ENCODE results near the gene GADD45A. TPM values are rescaled to one million over a fixed set of nuclear protein-coding genes. Genes with fewer than 3 reads are reported as not detected.
"Not testable (repeated sequence)": the region's sequence is repeated elsewhere in the genome, so short reads cannot be mapped to it uniquely, and the experiment has no call there.

Gene GADD45A
- total RNA-seq, 2 experiments from 2014 or later = 30.2 to 33.7 TPM

DNA sequence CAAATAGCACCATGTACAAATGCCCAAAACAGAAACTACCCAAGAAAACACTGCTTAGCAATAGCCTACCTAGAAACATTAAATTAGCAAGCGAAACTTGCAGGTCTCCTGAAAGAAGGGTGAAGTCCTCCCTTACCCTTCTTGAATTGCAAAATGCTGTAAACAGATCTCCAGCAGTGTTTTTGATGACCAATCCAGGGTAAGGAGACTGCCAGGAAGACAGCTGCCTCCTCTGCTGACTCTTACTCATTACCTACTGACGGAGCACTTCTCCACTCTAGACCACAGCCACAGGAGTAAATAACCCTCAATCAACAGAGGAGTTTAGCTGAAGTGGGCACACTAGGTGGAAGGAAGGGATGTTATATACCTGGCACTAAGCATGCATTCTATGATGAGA, 32.2 kb upstream of the GADD45A start:
- DNase-seq (no peak), ATAC-seq (no peak)
- Mint-ChIP-seq H3K27ac (no peak overlapping the region), H3K4me1 (peaks cover 7% of the 10 kb centered on the region), H3K36me3 (no peaks in the 10 kb centered on the region), H3K27me3 (peaks cover 17% of the 10 kb centered on the region), H3K9me3 (ENCODE audit: low read depth) (no peaks in the 10 kb centered on the region), H3K4me3 (no peak overlapping the region)
- CTCF ChIA-PET = no interaction called here

- CTCF ChIA-PET = no interaction called here
- H3K27me3 Mint-ChIP-seq = peaks cover 22% of the 10 kb centered on the region
- DNase-seq (no peak), ATAC-seq (no peak)
- no peak overlapping the region for H3K27ac Mint-ChIP-seq
- H3K4me1 Mint-ChIP-seq = peaks cover 7% of the 10 kb centered on the region
- H3K4me3 Mint-ChIP-seq = no peak overlapping the region
- no peaks in the 10 kb centered on the region for H3K9me3 Mint-ChIP-seq (ENCODE audit: low read depth)
- H3K36me3 Mint-ChIP-seq = no peaks in the 10 kb centered on the region
Observed at GRCh38 chr1:67653304-67653703, 31.7 kb upstream of the GADD45A start.

DNA sequence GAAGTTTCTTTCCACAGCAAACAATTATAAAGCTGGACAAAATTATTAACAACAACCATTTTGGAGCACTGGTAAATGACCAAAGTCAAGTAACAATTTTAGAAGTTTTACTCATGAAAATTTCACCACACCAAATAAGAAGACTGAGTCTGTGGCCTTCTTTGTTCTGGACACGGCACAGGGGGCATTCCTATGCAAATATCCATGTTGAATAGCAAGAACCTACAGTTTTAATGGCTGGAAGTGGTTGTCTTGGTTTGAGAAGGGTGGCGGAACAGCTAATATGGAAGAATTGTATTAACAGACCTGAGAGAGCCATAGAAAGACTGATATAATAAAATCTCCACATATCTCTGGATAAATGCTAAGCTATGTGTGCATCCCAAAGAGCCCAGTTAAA, 29.4 kb upstream of the GADD45A start:
- Mint-ChIP-seq H3K4me1 (peaks cover 7% of the 10 kb centered on the region), H3K27ac (no peak overlapping the region), H3K27me3 (peaks cover 38% of the 10 kb centered on the region), H3K9me3 (ENCODE audit: low read depth) (no peaks in the 10 kb centered on the region), H3K36me3 (no peaks in the 10 kb centered on the region), H3K4me3 (no peak overlapping the region)
- no peak for ATAC-seq
- CTCF ChIA-PET = no interaction called here
- no peak for DNase-seq

DNA sequence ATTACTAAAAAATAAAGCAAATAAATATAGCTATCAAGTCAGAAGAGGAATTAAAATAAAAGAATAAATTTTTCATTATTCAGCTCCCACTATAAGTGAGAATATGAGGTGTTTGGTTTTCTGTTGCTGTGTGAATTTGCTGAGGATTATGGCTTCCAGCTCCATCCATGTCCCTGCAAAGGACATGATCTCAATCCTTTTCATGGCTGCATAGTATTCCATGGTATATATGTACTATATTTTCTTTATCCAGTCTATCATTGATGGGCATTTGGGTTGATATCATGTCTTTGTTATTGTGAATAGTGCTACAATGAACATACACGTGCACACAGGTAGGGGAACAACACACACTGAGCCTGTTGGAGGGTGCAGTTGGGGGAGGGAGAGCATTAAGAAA, 27.8 kb upstream of the GADD45A start:
- CTCF ChIA-PET; ATAC-seq; H3K36me3 Mint-ChIP-seq; H3K4me3 Mint-ChIP-seq; H3K4me1 Mint-ChIP-seq; H3K9me3 Mint-ChIP-seq (ENCODE audit: low read depth); DNase-seq; H3K27ac Mint-ChIP-seq: not testable (repeated sequence)
- peaks cover 46% of the 10 kb centered on the region for H3K27me3 Mint-ChIP-seq

- H3K27ac Mint-ChIP-seq = no peak overlapping the region
- ATAC-seq (no peak), DNase-seq (no peak)
- H3K4me3 Mint-ChIP-seq = no peak overlapping the region
- H3K9me3 Mint-ChIP-seq (ENCODE audit: low read depth) = no peaks in the 10 kb centered on the region
- H3K36me3 Mint-ChIP-seq = no peaks in the 10 kb centered on the region
- H3K27me3 Mint-ChIP-seq = peaks cover 53% of the 10 kb centered on the region
- H3K4me1 Mint-ChIP-seq = no peaks in the 10 kb centered on the region
- CTCF ChIA-PET = interaction anchor here (0.7 to 0.8 kb wide), 2 partner anchors 15 to 100 kb away, joined by 3 read pairs; no protein-coding TSS in a partner anchor
Observed at GRCh38 chr1:67659229-67659628, 25.8 kb upstream of the GADD45A start.

DNA sequence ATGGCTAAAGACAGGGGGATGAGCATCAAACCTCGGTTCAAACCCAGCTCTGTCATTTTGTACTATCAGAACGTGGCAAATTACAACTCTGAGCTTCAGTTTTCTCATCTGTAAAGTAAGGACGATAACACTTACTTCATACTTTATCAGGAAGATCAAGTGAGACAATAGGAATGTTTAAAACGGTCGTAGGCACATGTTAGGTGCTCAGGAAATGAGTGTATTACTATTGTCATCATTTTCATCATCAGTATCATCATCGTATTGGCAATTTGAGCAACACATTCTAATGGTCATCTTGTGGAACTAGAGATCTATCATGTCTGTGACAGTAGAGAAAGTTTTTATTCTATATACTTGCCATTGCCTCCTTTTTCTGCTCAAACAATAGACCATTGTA, 22.1 kb upstream of the GADD45A start:
- Mint-ChIP-seq H3K9me3 (ENCODE audit: low read depth) (no peaks in the 10 kb centered on the region), H3K27ac (no peak overlapping the region), H3K4me3 (no peak overlapping the region), H3K4me1 (no peaks in the 10 kb centered on the region), H3K27me3 (peaks cover 56% of the 10 kb centered on the region), H3K36me3 (no peaks in the 10 kb centered on the region)
- no peak for ATAC-seq
- no peak for DNase-seq
- CTCF ChIA-PET = no interaction called here

GRCh38 chr1:67664048-67664447, 21.0 kb upstream of the GADD45A start:
- no peak for DNase-seq
- no peaks in the 10 kb centered on the region for H3K36me3 Mint-ChIP-seq
- H3K4me1 Mint-ChIP-seq = no peaks in the 10 kb centered on the region
- no peak overlapping the region for H3K4me3 Mint-ChIP-seq
- CTCF ChIA-PET = no interaction called here
- H3K9me3 Mint-ChIP-seq (ENCODE audit: low read depth) = no peaks in the 10 kb centered on the region
- H3K27me3 Mint-ChIP-seq = peaks cover 57% of the 10 kb centered on the region
- no peak overlapping the region for H3K27ac Mint-ChIP-seq
- ATAC-seq = no peak

GRCh38 chr1:67665307-67665706, 19.7 kb upstream of the GADD45A start:
- H3K9me3 Mint-ChIP-seq (ENCODE audit: low read depth); H3K4me1 Mint-ChIP-seq; H3K27ac Mint-ChIP-seq; H3K4me3 Mint-ChIP-seq; ATAC-seq; CTCF ChIA-PET; H3K36me3 Mint-ChIP-seq; DNase-seq: not testable (repeated sequence)
- peaks cover 57% of the 10 kb centered on the region for H3K27me3 Mint-ChIP-seq

DNA sequence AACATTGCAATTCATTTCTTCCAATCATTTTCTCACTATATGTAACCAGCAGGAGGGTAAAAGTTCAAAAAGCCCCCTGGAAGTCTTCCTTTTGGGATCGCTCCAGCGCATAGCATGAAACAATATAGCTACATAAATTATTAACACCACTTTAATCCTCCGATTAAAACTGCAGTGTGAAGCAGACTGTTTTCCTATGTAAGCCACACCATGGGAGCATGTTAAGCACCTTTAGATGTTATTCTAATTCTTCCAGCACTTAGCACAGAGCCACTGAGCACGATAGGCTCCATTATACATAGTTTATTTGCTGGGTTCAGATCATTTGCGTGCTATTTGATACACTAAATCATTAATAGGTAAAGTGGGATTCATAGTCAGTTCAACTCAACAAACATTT, 18.4 kb upstream of the GADD45A start:
- Mint-ChIP-seq H3K27ac (no peak overlapping the region), H3K4me1 (no peaks in the 10 kb centered on the region), H3K27me3 (peaks cover 55% of the 10 kb centered on the region), H3K36me3 (no peaks in the 10 kb centered on the region), H3K9me3 (ENCODE audit: low read depth) (no peaks in the 10 kb centered on the region), H3K4me3 (no peak overlapping the region)
- ATAC-seq = no peak
- DNase-seq = no peak
- CTCF ChIA-PET = no interaction called here

DNA sequence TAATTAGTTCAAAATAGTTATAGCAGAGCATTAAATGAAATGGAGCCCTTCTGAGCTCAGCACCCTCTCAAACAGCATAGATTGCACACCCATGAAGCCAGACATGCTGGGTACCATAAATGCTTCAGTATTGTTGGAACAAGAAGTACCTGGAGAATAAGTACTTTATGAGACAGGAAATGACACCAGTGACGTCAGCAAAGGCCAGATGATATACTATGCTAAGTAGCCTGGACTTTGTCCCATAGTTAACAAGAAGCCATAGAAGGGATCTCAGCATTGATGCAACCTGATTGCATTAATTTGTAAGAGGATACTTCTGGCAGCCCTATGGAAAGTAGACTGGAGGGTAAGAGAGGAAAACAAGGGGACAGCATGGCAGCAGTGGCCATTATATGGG, 16.3 kb upstream of the GADD45A start:
- Mint-ChIP-seq H3K36me3 (no peaks in the 10 kb centered on the region), H3K27me3 (peaks cover 49% of the 10 kb centered on the region), H3K4me3 (no peak overlapping the region), H3K9me3 (ENCODE audit: low read depth) (no peaks in the 10 kb centered on the region), H3K4me1 (no peaks in the 10 kb centered on the region), H3K27ac (no peak overlapping the region)
- no peak for DNase-seq
- ATAC-seq = no peak
- CTCF ChIA-PET = no interaction called here

DNA sequence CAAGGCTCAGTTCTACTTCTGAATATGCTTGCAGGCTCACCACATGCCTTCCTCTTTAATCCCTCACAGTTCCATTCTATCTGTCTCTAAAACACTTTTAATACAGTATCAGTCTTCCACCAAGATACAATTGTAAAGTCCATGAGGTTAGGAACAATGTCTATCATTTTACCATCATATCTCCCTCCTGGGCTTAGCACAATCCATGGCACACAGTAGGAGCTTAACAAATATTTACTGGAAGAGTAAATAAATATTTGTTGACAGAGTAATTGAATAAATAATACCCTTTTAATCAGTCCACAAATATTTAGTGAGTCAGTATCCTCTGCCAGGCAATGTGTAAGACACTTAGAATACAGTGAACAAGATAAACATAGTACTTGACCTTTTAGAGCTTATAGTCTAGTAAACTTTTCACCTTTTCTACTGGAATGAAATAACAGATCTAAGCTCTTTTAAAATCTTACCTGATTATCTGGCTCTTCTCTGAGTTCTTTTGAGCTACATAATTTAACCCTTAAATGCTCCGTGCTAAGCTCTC, 12.7 kb upstream of the GADD45A start:
- peaks cover 39% of the 10 kb centered on the region for H3K27me3 Mint-ChIP-seq
- DNase-seq = no peak
- no peak overlapping the region for H3K4me3 Mint-ChIP-seq
- CTCF ChIA-PET = no interaction called here
- peaks cover 24% of the 10 kb centered on the region for H3K4me1 Mint-ChIP-seq
- no peaks in the 10 kb centered on the region for H3K9me3 Mint-ChIP-seq (ENCODE audit: low read depth)
- no peak for ATAC-seq
- no peak overlapping the region for H3K27ac Mint-ChIP-seq
- no peaks in the 10 kb centered on the region for H3K36me3 Mint-ChIP-seq

DNA sequence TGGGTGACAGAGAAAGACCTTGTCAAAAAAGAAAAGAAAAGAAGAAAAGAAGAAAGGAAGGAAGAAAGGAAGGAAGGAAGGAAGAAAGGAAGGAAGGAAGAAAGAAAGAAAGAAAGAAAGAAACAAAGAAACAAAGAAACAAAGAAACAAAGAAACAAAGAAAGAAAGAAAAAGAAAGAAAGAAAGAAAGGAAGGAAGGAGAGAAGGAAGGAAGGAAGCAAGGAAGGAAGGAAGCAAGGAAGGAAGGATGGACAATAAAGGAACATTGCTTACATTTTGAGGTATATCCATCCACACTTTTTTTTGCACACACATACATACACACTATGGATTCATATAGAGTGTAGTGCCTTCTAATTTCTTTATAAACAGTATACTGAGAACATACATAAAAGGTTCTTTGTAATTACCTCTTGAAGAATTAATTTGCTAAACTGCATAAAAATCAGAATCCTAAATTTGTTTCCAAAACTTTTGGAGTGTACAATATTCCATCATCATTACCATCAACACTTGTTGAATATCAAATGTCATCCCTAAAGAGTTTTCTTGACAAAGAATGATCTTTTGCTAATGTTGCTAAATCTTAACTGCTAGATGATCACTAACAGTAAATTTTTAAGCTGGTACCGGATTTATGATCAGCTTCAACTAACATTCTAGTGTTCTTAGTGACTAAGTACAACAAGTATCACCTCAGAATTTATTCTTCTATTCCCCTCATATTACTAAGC, 11.4 kb upstream of the GADD45A start:
- H3K27ac Mint-ChIP-seq = no peak overlapping the region
- H3K4me3 Mint-ChIP-seq = no peak overlapping the region
- no peaks in the 10 kb centered on the region for H3K9me3 Mint-ChIP-seq (ENCODE audit: low read depth)
- no peaks in the 10 kb centered on the region for H3K36me3 Mint-ChIP-seq
- ATAC-seq = no peak
- CTCF ChIA-PET = interaction anchor here (1.2 to 1.7 kb wide), 4 partner anchors 11 to 86 kb away, joined by 3 to 8 read pairs (median 6); partner anchors contain the start of gene GADD45A
- peaks cover 30% of the 10 kb centered on the region for H3K27me3 Mint-ChIP-seq
- no peak for DNase-seq
- H3K4me1 Mint-ChIP-seq = peaks cover 24% of the 10 kb centered on the region

GRCh38 chr1:67674260-67675011, 10.6 kb upstream of the GADD45A start:
- CTCF ChIA-PET = interaction anchor here (1.1 to 1.7 kb wide), 5 partner anchors 10 to 86 kb away, joined by 3 to 8 read pairs (median 3); partner anchors contain the start of gene GADD45A

DNA sequence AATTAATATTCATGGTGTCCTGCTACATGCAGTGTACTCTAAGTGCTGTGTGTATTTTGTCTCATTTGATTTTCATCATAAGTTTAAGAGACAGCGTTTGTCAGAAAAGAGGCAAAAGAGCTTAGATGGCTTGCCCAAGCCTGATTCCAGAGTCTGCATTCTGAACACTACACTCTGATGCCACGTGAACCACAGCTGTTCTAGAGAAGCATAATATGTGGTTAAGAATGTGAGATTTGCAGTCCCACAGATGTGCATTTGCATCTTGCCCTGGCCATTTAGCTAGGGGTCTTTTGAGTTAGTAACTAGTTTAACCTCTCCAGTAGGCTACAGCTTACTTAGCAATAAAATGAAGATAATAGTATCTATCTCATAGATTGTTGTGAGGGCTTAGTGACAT, 9.2 kb upstream of the GADD45A start:
- Mint-ChIP-seq H3K4me3 (no peak overlapping the region), H3K27me3 (peaks cover 13% of the 10 kb centered on the region), H3K36me3 (no peaks in the 10 kb centered on the region), H3K27ac (no peak overlapping the region), H3K9me3 (ENCODE audit: low read depth) (no peaks in the 10 kb centered on the region), H3K4me1 (peaks cover 24% of the 10 kb centered on the region)
- CTCF ChIA-PET = interaction anchor here (1.2 to 1.7 kb wide), 3 partner anchors 10 to 113 kb away, joined by 3 to 5 read pairs (median 4); partner anchors contain the start of gene GADD45A
- ATAC-seq (no peak), DNase-seq (no peak)

More at GRCh38 chr1:67674260-67675011, 10.6 kb upstream of the GADD45A start:
- ATAC-seq (peak; percentile 93), DNase-seq (peak; percentile 77)
- Mint-ChIP-seq H3K9me3 (ENCODE audit: low read depth) (no peaks in the 10 kb centered on the region), H3K27me3 (peaks cover 25% of the 10 kb centered on the region), H3K36me3 (no peaks in the 10 kb centered on the region), H3K4me1 (peaks cover 24% of the 10 kb centered on the region), H3K4me3 (peak overlapping the region; percentile 8), H3K27ac (peak overlapping the region; percentile 75)

All from activated CD8-positive, alpha-beta memory T cell treated with anti-CD3 and anti-CD28 coated beads, Interleukin-2, amount 10 ng/mL, durations not matched to agents 7 days and 5 days (primary cell).